GM18867 (cell line): ENCODE results near the gene APOC3.
"Not testable (repeated sequence)": the region's sequence is repeated elsewhere in the genome, so short reads cannot be mapped to it uniquely, and the experiment has no call there.

Experiments used
- ATAC-seq: cut with Tn5 transposase; IDR thresholded peaks from one replicate; pipeline ENCODE4 v1.9.1; 2021; ENCODE audit warnings: mild to moderate bottlenecking, moderate library complexity; ENCODE audit not compliant: unreplicated experiment

The APOC3 gene

GRCh38 chr11:116828632-116829524, 829 bp upstream of the APOC3 start:
- no peak for ATAC-seq

GRCh38 chr11:116830184-116830912, 641 bp downstream of the APOC3 start:
- ATAC-seq = no peak

DNA sequence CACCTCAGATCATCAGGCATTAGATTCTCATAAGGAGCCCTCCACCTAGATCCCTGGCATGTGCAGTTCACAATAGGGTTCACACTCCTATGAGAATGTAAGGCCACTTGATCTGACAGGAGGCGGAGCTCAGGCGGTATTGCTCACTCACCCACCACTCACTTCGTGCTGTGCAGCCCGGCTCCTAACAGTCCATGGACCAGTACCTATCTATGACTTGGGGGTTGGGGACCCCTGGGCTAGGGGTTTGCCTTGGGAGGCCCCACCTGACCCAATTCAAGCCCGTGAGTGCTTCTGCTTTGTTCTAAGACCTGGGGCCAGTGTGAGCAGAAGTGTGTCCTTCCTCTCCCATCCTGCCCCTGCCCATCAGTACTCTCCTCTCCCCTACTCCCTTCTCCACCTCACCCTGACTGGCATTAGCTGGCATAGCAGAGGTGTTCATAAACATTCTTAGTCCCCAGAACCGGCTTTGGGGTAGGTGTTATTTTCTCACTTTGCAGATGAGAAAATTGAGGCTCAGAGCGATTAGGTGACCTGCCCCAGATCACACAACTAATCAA, 2.2 kb downstream of the APOC3 start:
- no peak for ATAC-seq

DNA sequence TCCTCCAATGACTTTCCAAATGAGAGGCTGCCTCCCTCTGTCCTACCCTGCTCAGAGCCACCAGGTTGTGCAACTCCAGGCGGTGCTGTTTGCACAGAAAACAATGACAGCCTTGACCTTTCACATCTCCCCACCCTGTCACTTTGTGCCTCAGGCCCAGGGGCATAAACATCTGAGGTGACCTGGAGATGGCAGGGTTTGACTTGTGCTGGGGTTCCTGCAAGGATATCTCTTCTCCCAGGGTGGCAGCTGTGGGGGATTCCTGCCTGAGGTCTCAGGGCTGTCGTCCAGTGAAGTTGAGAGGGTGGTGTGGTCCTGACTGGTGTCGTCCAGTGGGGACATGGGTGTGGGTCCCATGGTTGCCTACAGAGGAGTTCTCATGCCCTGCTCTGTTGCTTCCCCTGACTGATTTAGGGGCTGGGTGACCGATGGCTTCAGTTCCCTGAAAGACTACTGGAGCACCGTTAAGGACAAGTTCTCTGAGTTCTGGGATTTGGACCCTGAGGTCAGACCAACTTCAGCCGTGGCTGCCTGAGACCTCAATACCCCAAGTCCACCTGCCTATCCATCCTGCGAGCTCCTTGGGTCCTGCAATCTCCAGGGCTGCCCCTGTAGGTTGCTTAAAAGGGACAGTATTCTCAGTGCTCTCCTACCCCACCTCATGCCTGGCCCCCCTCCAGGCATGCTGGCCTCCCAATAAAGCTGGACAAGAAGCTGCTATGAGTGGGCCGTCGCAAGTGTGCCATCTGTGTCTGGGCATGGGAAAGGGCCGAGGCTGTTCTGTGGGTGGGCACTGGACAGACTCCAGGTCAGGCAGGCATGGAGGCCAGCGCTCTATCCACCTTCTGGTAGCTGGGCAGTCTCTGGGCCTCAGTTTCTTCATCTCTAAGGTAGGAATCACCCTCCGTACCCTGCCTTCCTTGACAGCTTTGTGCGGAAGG, 2.9 kb downstream of the APOC3 start:
- no peak for ATAC-seq

GRCh38 chr11:116833491-116833815, 3.7 kb downstream of the APOC3 start:
- ATAC-seq = no peak

DNA sequence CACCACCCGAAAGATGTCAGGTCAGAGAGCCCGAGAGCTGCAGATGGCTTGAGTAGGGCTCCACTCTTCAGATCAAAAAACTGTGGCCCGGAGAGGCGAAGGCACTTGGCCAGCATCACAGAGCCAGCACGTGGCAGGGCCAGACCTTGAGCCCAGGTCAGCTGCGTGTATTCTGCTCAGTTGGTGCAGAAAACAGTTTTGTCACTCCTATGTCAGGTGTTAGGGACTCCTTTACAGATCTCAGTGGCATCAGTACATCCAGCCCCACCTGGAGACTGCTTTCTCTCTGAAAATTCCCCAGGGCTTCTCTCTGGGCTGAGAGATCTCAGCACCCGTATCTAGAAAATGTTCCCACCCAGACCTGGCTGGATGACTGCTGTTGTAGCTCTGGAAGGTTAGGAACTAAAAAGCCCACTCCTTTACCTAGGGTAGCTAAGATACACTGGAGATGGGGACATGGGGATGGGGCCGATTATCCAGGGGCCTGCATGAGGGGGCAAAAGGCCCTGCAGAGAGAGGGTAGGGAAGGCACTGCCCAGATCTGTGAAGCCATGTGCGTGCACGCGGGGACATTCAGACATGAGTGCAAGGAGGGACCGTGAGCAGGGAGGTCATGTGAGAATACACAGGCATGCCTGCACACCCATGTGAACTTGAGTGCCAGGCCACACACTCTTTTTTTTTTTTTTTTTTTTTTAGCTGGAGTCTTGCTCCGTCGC, 4.3 kb downstream of the APOC3 start:
- no peak for ATAC-seq

DNA sequence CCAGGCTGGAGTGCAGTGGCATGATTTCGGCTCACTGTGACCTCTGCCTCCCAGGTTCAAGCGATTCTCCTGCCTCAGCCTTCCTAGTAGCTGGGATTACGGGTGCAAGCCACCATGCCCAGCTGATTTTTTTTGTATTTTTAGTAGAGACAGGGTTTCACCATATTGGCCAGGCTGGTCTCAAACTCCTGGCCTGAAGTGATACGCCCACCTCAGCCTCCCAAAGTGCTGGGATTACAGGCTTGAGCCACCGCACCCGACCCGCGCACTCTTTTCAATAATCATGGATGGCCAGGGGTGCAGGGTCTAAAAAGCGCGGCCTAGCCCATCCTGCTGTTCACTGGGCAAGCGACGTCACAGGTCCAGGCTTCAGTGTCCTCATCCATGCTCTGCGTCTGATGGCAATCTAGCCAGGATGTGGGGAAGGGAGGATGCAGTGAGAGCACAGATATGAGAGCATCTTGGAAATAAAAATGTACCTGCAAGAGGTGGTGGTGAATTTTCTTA, 4.9 kb downstream of the APOC3 start:
- ATAC-seq = not testable (repeated sequence)

- no peak for ATAC-seq
Measured at GRCh38 chr11:116835042-116835772, 5.5 kb downstream of the APOC3 start.

DNA sequence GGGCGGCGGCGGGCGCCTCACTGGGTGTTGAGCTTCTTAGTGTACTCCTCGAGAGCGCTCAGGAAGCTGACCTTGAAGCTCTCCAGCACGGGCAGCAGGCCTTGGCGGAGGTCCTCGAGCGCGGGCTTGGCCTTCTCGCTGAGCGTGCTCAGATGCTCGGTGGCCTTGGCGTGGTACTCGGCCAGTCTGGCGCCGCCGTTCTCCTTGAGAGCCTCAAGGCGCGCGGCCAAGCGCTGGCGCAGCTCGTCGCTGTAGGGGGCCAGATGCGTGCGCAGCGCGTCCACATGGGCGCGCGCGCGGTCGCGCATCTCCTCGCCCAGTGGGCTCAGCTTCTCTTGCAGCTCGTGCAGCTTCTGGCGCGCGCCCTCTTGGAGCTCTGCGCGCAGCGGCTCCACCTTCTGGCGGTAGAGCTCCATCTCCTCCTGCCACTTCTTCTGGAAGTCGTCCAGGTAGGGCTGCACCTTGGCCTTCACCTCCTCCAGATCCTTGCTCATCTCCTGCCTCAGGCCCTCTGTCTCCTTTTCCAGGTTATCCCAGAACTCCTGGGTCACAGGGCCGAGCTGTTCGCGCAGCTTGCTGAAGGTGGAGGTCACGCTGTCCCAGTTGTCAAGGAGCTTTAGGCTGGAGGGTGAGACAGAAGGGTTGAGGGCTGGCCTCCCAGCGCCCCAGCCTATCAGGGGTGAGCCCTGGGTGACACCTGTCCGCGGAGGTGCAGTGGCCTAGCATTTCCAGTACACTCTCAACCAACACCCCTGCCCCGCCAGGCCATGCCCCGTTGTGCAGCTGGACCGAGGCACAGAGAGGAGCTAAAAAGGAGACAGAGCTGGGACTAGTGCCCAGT, 6.3 kb downstream of the APOC3 start:
- ATAC-seq = peak; percentile 75

DNA sequence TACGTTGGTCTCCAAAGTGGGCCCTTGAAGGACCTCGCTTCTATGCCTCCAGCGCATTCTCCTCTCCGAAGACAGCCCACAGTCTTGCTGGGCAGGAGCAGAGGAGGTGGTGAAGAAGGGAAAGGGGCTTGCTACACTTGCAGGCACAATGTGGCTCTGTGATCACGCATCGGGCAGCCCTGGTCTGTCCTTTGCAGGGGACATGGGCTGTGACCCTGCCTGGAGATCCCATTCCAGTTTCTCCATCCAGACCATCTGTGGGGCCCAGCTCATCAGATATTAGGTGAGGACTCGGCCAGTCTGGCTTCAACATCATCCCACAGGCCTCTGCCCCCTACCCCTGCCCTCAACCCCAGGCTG, 6.9 kb downstream of the APOC3 start:
- no peak for ATAC-seq

- ATAC-seq = no peak
Measured at GRCh38 chr11:116837231-116838091, 7.8 kb downstream of the APOC3 start, which contains the start of gene APOA1. Gene APOA1 (minus strand): TSS chr11:116837622. CDS start chr11:116837387, 235 bp downstream.

GRCh38 chr11:116838321-116839084, 8.8 kb downstream of the APOC3 start:
- ATAC-seq = no peak

DNA sequence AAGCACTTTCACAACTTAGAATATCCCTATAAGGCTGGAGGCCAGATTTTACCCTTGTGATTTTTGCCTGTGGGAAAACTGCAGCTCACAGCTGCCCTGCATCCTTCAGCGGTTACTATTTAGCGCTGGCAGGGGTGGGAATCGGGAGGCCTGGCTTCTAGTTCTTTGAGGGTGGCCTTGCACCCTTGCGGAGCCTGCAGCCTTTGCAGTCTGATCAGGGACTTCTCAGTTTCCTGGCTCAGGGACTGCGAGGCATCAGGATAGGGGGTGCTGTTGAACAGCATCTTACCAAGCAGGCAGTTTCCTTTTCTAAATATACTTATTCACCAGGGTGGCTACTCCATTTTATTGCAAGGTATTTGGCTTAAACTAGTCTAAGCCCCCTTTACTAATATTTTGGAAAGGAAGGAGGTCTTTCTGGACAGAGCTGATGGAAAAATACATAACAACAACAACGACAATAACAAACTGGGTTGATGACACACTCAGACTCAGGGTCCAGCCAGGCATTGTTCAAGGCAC, 10.6 kb downstream of the APOC3 start:
- no peak for ATAC-seq

- ATAC-seq = no peak
Measured at GRCh38 chr11:116840746-116841296, 11.1 kb downstream of the APOC3 start.

- no peak for ATAC-seq
Measured at GRCh38 chr11:116842117-116842516, 12.4 kb downstream of the APOC3 start.

DNA sequence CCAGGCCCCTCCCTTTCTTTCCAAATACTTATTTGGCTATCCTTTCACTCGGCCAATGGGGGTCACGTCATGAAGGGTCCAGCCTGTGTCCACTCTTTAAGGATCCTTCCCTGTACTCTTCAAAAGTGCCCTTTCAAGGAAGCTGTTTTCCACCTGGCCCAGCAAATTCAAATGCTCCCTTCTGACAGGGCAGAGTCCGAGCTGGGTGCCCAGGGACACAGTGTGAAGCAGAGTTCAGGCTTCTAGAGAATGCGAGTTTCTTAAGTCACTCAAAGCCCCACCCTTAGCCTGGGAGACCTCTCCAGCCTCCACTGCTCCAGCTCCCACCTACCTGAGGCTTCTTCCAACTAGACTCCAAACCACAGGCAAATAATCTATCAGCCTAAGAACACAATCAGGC, 13.2 kb downstream of the APOC3 start:
- ATAC-seq = no peak
